ENCODE data around the gene CTBP2.

DNA sequence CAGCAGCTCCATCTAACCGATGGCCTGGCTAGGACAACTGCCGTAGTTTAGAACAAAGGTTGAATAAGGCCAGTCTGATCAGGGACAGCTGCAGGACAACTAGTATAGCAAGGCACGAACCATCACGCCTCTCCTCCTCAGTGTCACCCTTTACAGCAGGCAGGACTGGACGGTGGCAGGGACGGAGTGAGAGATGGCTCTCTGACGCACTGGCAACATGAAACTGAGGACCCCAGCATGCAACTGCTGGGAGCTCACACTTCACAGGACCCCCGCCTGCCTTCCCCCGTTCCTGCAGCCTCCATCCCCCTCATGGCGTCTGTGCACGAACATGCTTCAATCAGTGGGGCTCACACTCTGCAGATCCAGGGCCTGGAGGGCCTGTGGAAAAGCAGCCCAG lies 164.8 kb downstream of the CTBP2 start:
- TF ChIP-seq POLR2A (IDR thresholded peaks at IDR 0.05), result no peak
- TF ChIP-seq, protein P1, sequence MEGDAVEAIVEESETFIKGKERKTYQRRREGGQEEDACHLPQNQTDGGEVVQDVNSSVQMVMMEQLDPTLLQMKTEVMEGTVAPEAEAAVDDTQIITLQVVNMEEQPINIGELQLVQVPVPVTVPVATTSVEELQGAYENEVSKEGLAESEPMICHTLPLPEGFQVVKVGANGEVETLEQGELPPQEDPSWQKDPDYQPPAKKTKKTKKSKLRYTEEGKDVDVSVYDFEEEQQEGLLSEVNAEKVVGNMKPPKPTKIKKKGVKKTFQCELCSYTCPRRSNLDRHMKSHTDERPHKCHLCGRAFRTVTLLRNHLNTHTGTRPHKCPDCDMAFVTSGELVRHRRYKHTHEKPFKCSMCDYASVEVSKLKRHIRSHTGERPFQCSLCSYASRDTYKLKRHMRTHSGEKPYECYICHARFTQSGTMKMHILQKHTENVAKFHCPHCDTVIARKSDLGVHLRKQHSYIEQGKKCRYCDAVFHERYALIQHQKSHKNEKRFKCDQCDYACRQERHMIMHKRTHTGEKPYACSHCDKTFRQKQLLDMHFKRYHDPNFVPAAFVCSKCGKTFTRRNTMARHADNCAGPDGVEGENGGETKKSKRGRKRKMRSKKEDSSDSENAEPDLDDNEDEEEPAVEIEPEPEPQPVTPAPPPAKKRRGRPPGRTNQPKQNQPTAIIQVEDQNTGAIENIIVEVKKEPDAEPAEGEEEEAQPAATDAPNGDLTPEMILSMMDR (IDR thresholded peaks at IDR 0.05), result no peak

Data from right lobe of liver (tissue), 4 donors.